ENCODE results near the gene KHDC1L. TPM values are rescaled to one million over a fixed set of nuclear protein-coding genes. Genes with fewer than 3 reads are reported as not detected.
A peak's percentile ranks its signal among the peaks of the same experiment; 100 is the strongest.
"Not testable (repeated sequence)": the region's sequence is repeated elsewhere in the genome, so short reads cannot be mapped to it uniquely, and the experiment has no call there.

The KHDC1L gene
- polyA plus RNA-seq, 3 donors, result 0.27 to 0.79 TPM; not detected in 1

DNA sequence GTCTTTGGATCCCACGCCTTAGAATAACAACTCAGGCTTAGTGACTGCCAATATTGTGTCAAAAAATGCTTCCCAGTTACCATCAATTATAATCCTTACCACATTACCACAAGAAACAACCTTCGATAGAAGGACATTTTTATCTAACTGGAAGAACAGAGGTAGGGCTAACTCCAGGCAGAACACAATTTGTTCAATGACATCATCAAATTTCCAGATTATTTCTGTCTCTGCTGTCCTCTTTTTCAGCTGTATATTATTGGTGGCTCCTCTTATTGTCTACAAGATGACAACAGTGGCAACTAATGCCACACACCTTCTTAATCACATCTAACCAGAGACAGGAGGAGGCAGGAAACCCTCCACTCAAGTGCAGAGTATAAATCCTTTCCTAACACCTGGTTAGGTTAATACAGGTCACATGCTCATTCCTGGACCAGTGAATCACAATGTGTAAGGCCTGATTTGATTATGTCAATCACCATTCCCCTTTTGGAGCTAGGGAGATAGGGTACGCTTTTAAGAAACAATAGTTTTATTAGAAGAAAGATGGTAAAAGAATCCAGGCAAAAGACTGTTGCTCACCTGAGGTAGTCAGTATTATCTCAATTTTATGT lies 18.0 kb downstream of the KHDC1L start:
- DNase-seq, result no peak

DNA sequence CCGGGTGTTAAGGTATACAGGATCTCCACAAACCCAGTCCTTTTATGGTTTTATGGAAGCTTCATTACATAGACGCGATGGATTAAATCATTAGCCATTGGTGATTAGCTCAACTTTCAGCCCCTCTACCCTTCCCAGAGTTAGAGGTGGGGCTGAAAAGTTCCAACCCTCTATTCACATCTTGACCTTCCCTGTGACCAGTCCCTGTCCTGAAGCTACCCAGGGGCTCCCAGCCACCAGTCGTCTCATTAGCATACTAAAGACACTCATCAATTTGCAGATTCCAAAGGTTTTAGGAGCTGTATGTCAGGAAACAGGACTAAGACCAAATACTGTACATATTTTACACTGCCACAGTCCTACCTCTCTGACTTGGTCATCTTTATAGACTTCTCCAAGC lies 21.0 kb downstream of the KHDC1L start:
- DNase-seq, result no peak

DNA sequence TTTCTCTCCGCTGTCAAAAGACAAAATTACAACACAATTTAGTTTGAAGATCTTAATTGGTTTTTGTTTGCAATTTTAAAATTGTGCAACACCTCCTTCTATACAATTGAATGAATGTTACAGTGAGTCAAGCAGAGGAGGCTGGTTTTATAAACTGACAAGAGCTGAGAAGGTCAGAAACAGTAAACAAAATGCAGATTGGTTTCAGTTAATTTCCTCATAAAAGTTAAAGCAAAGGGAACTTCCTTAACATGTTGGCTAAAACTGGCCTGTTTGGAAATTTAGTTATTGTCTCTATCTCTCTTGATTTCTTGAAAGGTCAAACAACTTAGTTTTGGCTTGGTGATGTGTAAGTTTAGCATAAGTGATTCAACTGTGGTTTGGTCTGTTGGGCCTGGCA lies 22.2 kb downstream of the KHDC1L start:
- DNase-seq, result no peak

- DNase-seq, result no peak
These were observed 24.6 kb downstream of the KHDC1L start for GRCh38 chr6:73200735-73201134.

DNA sequence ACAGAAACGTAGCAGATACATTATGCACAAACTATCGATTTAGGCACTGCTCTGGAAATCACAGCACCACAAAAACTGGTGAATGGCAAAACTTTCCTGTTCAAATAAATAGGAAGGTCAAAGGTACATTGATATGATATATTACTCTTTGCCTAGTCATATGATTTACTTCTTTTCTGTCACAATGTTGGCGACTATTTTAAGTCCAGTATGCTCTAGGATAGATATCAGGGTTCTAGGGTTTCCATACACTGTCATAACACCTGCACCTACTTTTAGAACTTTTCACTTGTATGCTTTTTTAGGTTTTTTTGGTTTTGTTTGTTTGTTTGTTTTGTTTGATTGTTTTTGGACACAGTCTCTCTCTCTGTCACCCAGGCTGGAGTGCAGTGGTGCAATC lies 25.0 kb downstream of the KHDC1L start:
- no peak for DNase-seq

- DNase-seq, result no peak
These were observed 30.6 kb downstream of the KHDC1L start for GRCh38 chr6:73194744-73195143.

DNA sequence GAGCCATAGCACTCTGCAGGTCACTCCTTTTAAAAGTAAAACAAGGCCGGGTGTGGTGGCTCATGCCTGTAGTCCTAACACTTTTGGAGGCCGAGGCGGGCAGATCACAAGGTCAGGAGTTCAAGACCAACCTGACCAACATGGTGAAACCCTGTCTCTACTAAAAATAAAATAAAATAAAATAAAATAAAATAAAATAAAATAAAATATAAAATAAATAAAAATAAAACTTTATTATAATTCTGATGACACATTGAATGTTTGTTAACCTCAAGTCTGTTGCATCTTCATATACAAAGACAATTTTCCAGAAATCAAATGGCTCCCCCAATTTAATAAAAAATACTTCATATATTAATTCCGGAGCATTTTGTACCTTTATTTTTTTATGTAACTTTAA lies 32.0 kb downstream of the KHDC1L start:
- not testable (repeated sequence) for DNase-seq

- DNase-seq, result no peak
These were observed 43.2 kb downstream of the KHDC1L start for GRCh38 chr6:73182021-73182607.

DNA sequence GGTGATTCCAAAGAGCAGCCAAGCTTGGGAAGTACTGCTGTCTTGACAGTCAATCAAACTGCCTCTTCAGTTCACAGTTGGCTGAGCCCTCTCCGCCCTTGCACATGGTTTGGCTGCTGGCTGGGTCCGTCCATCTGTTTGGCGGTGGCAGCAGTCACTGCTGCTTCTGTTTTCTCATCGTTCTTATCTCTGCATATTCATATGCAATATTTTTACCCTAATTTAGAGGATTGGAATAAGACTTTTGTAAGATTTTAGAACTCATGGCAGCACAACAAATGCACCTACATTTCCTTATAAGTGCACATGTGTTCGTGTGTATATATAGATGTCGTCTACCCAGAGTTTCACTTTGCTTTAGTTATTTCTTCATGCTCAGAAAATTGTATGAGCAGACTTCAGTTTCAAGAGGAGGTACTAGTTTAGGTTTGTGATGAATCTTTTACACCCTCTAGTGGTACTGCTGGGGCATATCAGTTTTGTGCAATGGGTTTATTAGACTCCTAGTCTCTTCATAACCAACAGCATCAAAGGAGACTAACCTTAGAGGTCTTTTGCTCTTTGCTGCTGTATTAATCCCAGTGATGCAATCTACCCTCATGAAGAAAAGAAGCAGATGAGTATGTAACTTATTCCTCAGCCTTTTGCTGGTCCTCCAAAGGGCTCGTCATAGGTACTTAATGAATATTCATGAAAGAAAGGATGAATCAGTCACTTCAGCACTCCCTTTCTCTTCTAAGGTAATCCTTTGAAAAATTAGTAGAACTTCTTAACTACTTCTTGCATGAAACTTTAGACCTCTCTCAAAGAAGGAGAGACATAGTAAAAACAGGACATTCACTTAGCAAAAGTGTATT lies 44.3 kb downstream of the KHDC1L start:
- DNase-seq, result peak; percentile 43

DNA sequence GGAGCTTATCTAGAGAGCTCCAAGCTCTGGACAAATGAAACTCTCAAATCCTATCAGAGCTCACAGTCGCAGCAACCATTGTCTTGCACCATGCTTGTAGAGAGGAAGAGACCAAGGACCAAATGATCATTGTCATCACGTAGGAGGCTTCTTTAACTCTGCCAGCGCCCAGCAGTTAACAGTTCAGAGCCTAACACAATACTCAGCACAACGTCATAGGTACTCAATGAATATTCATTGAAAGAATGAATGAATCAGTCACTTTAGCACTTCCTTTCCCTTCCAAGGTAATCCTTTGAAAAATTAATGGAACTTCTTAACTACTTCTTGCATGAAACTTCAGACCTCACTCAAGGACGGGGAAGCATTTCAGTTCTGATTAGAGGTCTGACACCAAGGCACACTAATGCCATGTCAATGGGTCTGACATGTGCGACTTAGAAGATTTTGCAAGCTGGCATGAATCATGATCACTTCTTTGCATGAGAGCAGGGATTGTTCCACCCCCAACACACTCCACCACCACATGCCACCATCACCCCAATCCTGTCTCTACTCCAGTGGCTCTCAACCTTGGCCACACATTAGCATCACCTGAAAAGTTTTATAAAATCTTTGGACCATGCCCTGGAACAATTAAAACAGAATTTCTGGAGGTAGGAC lies 45.1 kb downstream of the KHDC1L start:
- no peak for DNase-seq

DNA sequence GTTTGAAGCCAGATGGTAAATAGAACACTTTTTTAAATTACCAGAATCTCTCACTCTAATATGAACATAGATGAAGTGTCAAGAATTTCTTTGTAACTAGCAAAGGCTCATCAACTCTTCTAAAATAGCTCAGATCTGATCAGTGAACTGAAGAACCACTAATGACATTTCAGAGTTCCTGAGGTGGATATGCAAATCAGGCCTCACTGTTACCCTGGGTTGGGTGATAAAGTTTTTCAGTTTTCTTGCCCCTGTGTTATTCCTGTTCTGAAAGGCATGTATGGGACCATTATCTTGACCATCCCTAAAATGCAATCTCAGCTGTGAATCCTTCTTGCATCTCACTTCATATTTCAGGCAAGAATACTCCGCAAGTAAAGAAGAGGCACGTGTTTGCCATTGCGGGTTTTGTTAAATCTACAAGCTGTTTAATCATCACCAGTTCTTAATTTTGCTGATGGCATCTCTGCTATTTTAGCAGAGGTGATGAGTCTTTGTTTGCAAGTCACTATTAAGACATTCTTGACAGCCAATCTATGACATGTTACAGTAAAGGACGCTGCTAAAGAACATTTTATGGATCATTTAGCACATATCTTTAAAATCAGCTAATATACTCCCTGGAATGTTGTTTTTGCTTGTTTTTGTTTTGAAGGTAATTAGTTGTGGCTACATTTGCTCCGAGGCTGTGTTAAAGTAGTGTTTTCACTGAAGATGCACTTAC lies 47.9 kb downstream of the KHDC1L start:
- no peak for DNase-seq

DNA sequence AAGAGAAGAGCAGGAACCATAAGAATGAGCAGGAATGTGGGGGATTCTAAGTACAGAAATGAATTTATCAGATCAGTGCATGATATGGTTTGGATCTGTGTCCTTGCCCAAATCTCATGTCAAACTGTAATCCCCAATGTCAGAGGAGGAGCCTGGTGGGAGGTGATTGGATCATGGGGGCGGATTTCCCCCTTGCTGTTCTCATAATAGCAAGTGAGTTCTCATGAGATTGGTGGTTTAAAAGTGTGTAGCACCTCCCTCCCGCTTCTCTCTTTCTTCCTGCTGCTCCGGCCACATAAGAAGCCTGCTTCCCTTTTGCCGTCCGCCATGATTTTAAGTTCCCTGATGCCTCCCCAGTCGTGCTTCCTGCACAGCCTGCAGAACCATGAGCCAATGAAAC lies 49.2 kb downstream of the KHDC1L start:
- no peak for DNase-seq

DNA sequence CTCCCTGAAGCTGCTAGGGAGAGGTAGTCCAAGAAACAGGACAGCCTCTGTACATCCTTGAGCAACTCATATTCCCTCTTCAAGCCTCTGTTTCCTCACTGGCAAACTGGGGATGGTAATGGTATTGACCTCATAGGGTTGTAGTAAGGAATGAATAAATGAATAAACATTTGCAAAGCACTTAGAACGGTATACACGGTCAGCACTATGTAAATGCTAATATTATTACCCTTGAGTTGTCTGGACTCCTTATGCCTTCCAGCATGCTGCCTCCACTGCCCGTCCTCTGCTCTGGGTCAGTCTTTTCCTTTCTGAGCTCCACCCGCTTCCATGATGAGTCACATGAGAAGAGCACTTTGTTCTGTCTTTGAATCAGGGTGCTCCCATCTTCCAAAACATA lies 50.6 kb downstream of the KHDC1L start:
- no peak for DNase-seq

Other genes starting within 250 kb of the KHDC1L start
- gene KHDC1, start 37.7 kb upstream of the KHDC1L start, polyA plus RNA-seq (ENCODE audit: insufficient read length in 3 of 3), result 10 to 100 TPM in 2 of 3 donors, 1 to 10 TPM in 1; 8.5 to 11.0 (median 10.8) TPM
- not detected for gene DPPA5, start 128.8 kb upstream of the KHDC1L start, polyA plus RNA-seq (ENCODE audit: insufficient read length in 3 of 3)
- under 1 TPM in 1 of 3 donors, not detected in 2; 0.09 TPM for gene KHDC3L, start 137.2 kb upstream of the KHDC1L start, polyA plus RNA-seq (ENCODE audit: insufficient read length in 3 of 3)
- gene OOEP, start 144.4 kb upstream of the KHDC1L start, polyA plus RNA-seq (ENCODE audit: insufficient read length in 3 of 3), result under 1 TPM in 2 of 3 donors, not detected in 1; 0.16 to 0.79 TPM
- gene DDX43, start 169.3 kb upstream of the KHDC1L start, polyA plus RNA-seq (ENCODE audit: insufficient read length in 3 of 3), result under 1 TPM; 0.21 to 0.92 (median 0.67) TPM
- gene CGAS, start 226.8 kb upstream of the KHDC1L start, polyA plus RNA-seq (ENCODE audit: insufficient read length in 3 of 3), result 1 to 10 TPM; 2.5 to 3.8 (median 3.1) TPM
- gene MTO1, start 236.2 kb upstream of the KHDC1L start, polyA plus RNA-seq (ENCODE audit: insufficient read length in 3 of 3), result 10 to 100 TPM; 26.1 to 33.2 (median 31.1) TPM